ENCODE measurements around the gene MAPK1IP1L. TPM values are rescaled to one million over a fixed set of nuclear protein-coding genes. Genes with fewer than 3 reads are reported as not detected.
A peak's percentile ranks its signal among the peaks of the same experiment; 100 is the strongest.
"Not testable (repeated sequence)": the region's sequence is repeated elsewhere in the genome, so short reads cannot be mapped to it uniquely, and the experiment has no call there.

Gene MAPK1IP1L
- total RNA-seq, 2 experiments from 2014 or later = 78.2 to 83.4 TPM

DNA sequence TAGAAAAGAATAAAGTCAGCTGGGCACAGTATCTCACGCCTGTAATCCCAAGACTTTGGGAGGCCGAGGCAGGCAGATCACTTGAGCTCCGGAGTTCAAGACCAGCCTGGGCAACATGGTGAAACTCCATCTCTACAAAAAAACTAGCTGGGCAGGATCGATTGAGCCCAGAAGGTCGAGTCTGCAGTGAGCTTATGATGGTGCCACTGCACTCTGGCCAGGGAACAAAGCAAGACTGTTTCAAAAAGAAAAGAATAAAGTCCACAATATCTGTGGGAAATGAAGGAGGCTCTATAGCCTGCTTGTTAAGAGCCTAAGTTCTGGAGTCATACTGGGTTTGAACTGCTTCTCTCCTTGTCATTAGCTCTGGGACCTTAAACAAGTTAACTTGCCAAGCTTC, 7.9 kb downstream of the MAPK1IP1L start:
- Mint-ChIP-seq H3K27me3 (ENCODE audit: low read depth) (no peaks in the 10 kb centered on the region), H3K27ac (no peak overlapping the region), H3K9me3 (no peaks in the 10 kb centered on the region), H3K4me3 (no peak overlapping the region), H3K36me3 (ENCODE audit: low read depth) (peaks cover 33% of the 10 kb centered on the region), H3K4me1 (ENCODE audit: low read depth) (peaks cover 38% of the 10 kb centered on the region)
- DNase-seq = no peak
- CTCF ChIA-PET = interaction anchor here (0.9 to 2.7 kb wide), 2 partner anchors 8 to 13 kb away, joined by 4 to 10 read pairs; partner anchors contain the start of gene MAPK1IP1L
- intact Hi-C loops (cut with micrococcal nuclease) = no loop called here

- Mint-ChIP-seq H3K4me1 (ENCODE audit: low read depth) (peaks cover 23% of the 10 kb centered on the region), H3K4me3 (no peak overlapping the region), H3K9me3 (no peaks in the 10 kb centered on the region), H3K36me3 (ENCODE audit: low read depth) (peaks cover 51% of the 10 kb centered on the region), H3K27me3 (ENCODE audit: low read depth) (no peaks in the 10 kb centered on the region), H3K27ac (no peak overlapping the region)
- DNase-seq = no peak
- intact Hi-C loops (cut with micrococcal nuclease) = no loop called here
- CTCF ChIA-PET = no interaction called here
Observed at GRCh38 chr14:55062517-55063351, 11.3 kb downstream of the MAPK1IP1L start.

GRCh38 chr14:55064896-55065295, 13.4 kb downstream of the MAPK1IP1L start:
- Mint-ChIP-seq H3K36me3 (ENCODE audit: low read depth) (peaks cover 45% of the 10 kb centered on the region), H3K4me1 (ENCODE audit: low read depth) (peaks cover 15% of the 10 kb centered on the region)
- DNase-seq; H3K27ac Mint-ChIP-seq; intact Hi-C loops (cut with micrococcal nuclease); H3K4me3 Mint-ChIP-seq; H3K9me3 Mint-ChIP-seq; H3K27me3 Mint-ChIP-seq (ENCODE audit: low read depth): not testable (repeated sequence)
- CTCF ChIA-PET = interaction anchor here (1.9 kb wide), 1 partner anchor 14 kb away, joined by 9 read pairs; the partner anchor contains the start of gene MAPK1IP1L

GRCh38 chr14:55065411-55065810, 14.0 kb downstream of the MAPK1IP1L start:
- peaks cover 14% of the 10 kb centered on the region for H3K4me1 Mint-ChIP-seq (ENCODE audit: low read depth)
- H3K36me3 Mint-ChIP-seq (ENCODE audit: low read depth) = peaks cover 44% of the 10 kb centered on the region
- H3K9me3 Mint-ChIP-seq = no peaks in the 10 kb centered on the region
- intact Hi-C loops (cut with micrococcal nuclease) = no loop called here
- no peaks in the 10 kb centered on the region for H3K27me3 Mint-ChIP-seq (ENCODE audit: low read depth)
- no peak for DNase-seq
- no peak overlapping the region for H3K4me3 Mint-ChIP-seq
- CTCF ChIA-PET = interaction anchor here (1.9 kb wide), 1 partner anchor 14 kb away, joined by 9 read pairs; the partner anchor contains the start of gene MAPK1IP1L
- no peak overlapping the region for H3K27ac Mint-ChIP-seq

GRCh38 chr14:55066223-55066622, 14.8 kb downstream of the MAPK1IP1L start:
- H3K27me3 Mint-ChIP-seq (ENCODE audit: low read depth) = no peaks in the 10 kb centered on the region

DNA sequence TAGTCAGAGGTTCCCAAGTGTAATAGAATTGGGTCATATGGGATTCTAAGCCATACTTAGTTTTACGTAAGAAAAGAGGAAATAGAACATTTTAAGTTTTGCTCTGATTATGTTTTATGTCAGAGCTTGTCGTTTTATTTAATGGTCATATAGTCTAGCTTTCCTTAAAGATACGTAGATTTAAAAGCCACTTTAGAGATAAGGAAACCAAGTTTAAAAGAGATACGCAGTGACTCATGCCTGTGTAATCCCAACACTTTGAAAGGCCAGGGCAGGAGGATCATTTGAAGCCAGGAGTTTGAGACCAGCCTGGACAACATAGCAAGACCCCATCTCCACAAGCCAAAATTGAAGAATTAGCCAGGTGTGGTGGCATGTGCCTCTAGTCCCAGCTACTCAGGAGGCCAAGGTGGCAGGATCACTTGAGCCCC, 19.5 kb downstream of the MAPK1IP1L start:
- H3K4me3 Mint-ChIP-seq = no peak overlapping the region
- peaks cover 31% of the 10 kb centered on the region for H3K4me1 Mint-ChIP-seq (ENCODE audit: low read depth)
- CTCF ChIA-PET = interaction anchor here (3.3 kb wide), 1 partner anchor 20 kb away, joined by 13 read pairs; the partner anchor contains the start of gene MAPK1IP1L
- no peaks in the 10 kb centered on the region for H3K9me3 Mint-ChIP-seq
- intact Hi-C loops (cut with micrococcal nuclease) = loop anchor here (5.0 kb wide), 1 partner anchor 261 kb away; no protein-coding TSS in a partner anchor
- H3K36me3 Mint-ChIP-seq (ENCODE audit: low read depth) = peaks cover 19% of the 10 kb centered on the region
- peak overlapping the region; percentile 88 for H3K27ac Mint-ChIP-seq
- DNase-seq = no peak
- H3K27me3 Mint-ChIP-seq (ENCODE audit: low read depth) = no peaks in the 10 kb centered on the region

More at GRCh38 chr14:55066223-55066622, 14.8 kb downstream of the MAPK1IP1L start:
- peaks cover 44% of the 10 kb centered on the region for H3K36me3 Mint-ChIP-seq (ENCODE audit: low read depth)
- peaks cover 18% of the 10 kb centered on the region for H3K4me1 Mint-ChIP-seq (ENCODE audit: low read depth)
- no peak overlapping the region for H3K4me3 Mint-ChIP-seq
- peak overlapping the region; percentile 6 for H3K27ac Mint-ChIP-seq
- intact Hi-C loops (cut with micrococcal nuclease) = no loop called here
- CTCF ChIA-PET = interaction anchor here (1.9 kb wide), 1 partner anchor 15 kb away, joined by 9 read pairs; the partner anchor contains the start of gene MAPK1IP1L
- no peak for DNase-seq
- H3K9me3 Mint-ChIP-seq = no peaks in the 10 kb centered on the region

DNA sequence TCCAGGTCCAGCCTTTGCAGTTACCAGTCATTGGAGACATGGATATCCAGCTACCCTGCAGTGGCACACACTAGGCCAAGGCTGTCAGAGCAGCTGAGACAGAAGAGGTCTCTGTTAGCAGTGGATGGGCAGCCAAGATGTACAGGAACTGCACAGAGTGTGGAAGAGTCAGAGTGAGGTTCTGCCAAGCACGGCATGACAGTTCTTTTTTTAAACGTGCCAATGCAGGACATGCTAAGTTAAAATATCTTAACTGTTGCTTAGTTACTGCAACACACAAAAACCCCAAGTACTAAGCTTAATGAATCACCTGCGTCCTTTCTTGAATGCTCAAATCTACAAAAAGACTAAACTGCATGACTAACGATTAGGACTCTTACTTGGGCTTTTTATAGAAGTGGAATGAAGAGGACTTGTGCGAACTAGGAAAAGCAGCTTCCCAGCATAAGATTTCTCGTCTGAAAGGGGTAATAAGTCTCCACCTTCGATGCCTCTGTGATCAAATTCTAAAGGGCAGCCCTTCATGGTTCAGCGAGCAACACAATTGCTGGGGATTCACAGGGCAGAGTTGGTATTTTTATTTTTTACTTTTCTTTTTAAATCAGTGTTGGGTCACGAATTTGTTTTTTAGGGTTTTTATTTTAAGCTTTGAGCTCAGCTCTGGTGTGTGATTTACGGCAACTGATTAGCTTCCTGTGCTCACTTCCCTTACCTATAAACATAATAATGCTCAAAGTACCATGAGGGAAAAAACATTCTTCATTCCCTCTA, 20.6 kb downstream of the MAPK1IP1L start:
- intact Hi-C loops (cut with micrococcal nuclease) = loop anchor here (1.0 to 5.0 kb wide), 6 partner anchors 21 to 302 kb away; partner anchors contain the start of genes MAPK1IP1L, SOCS4 and WDHD1
- peaks cover 12% of the 10 kb centered on the region for H3K36me3 Mint-ChIP-seq (ENCODE audit: low read depth)
- peak; percentile 72 for DNase-seq
- H3K9me3 Mint-ChIP-seq = no peaks in the 10 kb centered on the region
- H3K4me1 Mint-ChIP-seq (ENCODE audit: low read depth) = peaks cover 31% of the 10 kb centered on the region
- H3K27me3 Mint-ChIP-seq (ENCODE audit: low read depth) = no peaks in the 10 kb centered on the region
- peak overlapping the region; percentile 88 for H3K27ac Mint-ChIP-seq
- CTCF ChIA-PET = interaction anchor here (0.7 to 3.3 kb wide), 7 partner anchors 13 to 450 kb away, joined by 3 to 13 read pairs (median 3); partner anchors contain the start of gene MAPK1IP1L
- H3K4me3 Mint-ChIP-seq = peak overlapping the region; percentile 51

DNA sequence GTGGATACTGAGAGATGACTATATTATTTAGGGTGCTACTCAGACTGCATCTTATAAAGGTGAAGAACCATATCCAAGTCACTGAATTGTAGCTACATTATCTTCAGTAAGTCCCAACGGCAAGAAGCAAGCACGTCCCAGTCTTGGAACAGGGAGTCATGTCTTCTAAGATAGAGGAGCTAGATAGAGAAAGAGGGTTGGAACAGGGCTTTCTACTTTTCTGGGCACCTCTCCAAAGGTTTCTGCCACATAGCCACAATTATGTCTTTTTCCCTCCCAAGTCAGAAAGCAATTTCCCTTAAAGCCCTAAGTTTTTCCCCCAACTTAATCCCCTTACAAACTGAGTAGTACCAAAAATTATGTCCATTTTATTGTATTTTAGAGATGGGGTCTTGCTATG, 22.4 kb downstream of the MAPK1IP1L start:
- intact Hi-C loops (cut with micrococcal nuclease) = loop anchor here (5.0 kb wide), 1 partner anchor 258 kb away; no protein-coding TSS in a partner anchor
- no peak overlapping the region for H3K27ac Mint-ChIP-seq
- peaks cover 3% of the 10 kb centered on the region for H3K36me3 Mint-ChIP-seq (ENCODE audit: low read depth)
- H3K9me3 Mint-ChIP-seq = no peaks in the 10 kb centered on the region
- no peak overlapping the region for H3K4me3 Mint-ChIP-seq
- H3K27me3 Mint-ChIP-seq (ENCODE audit: low read depth) = no peaks in the 10 kb centered on the region
- DNase-seq = no peak
- H3K4me1 Mint-ChIP-seq (ENCODE audit: low read depth) = peaks cover 31% of the 10 kb centered on the region
- CTCF ChIA-PET = interaction anchor here (1.3 kb wide), 1 partner anchor 22 kb away, joined by 3 read pairs; the partner anchor contains the start of gene MAPK1IP1L

- peaks cover 31% of the 10 kb centered on the region for H3K4me1 Mint-ChIP-seq (ENCODE audit: low read depth)
- CTCF ChIA-PET = interaction anchor here (1.3 kb wide), 1 partner anchor 23 kb away, joined by 3 read pairs; the partner anchor contains the start of gene MAPK1IP1L
- no peaks in the 10 kb centered on the region for H3K27me3 Mint-ChIP-seq (ENCODE audit: low read depth)
Observed at GRCh38 chr14:55074662-55075061, 23.2 kb downstream of the MAPK1IP1L start.

GRCh38 chr14:55075628-55076175, 24.3 kb downstream of the MAPK1IP1L start:
- H3K27me3 Mint-ChIP-seq (ENCODE audit: low read depth) = no peaks in the 10 kb centered on the region
- H3K27ac Mint-ChIP-seq = no peak overlapping the region
- H3K4me1 Mint-ChIP-seq (ENCODE audit: low read depth) = peaks cover 30% of the 10 kb centered on the region
- H3K4me3 Mint-ChIP-seq = no peak overlapping the region
- intact Hi-C loops (cut with micrococcal nuclease) = no loop called here
- H3K9me3 Mint-ChIP-seq = no peaks in the 10 kb centered on the region
- CTCF ChIA-PET = interaction anchor here (1.3 kb wide), 1 partner anchor 85 kb away, joined by 4 read pairs; no protein-coding TSS in a partner anchor
- peaks cover 3% of the 10 kb centered on the region for H3K36me3 Mint-ChIP-seq (ENCODE audit: low read depth)
- no peak for DNase-seq

More at GRCh38 chr14:55074662-55075061, 23.2 kb downstream of the MAPK1IP1L start:
- Mint-ChIP-seq H3K36me3 (ENCODE audit: low read depth) (peaks cover 3% of the 10 kb centered on the region), H3K4me3 (no peak overlapping the region), H3K27ac (peak overlapping the region; percentile 19), H3K9me3 (no peaks in the 10 kb centered on the region)
- DNase-seq = no peak
- intact Hi-C loops (cut with micrococcal nuclease) = loop anchor here (5.0 kb wide), 1 partner anchor 258 kb away; no protein-coding TSS in a partner anchor
